ENCODE data around the gene ARHGEF18.
A peak's percentile ranks its signal among the peaks of the same experiment; 100 is the strongest.
"Not testable (repeated sequence)": the region's sequence is repeated elsewhere in the genome, so short reads cannot be mapped to it uniquely, and the experiment has no call there.

The ARHGEF18 gene

DNA sequence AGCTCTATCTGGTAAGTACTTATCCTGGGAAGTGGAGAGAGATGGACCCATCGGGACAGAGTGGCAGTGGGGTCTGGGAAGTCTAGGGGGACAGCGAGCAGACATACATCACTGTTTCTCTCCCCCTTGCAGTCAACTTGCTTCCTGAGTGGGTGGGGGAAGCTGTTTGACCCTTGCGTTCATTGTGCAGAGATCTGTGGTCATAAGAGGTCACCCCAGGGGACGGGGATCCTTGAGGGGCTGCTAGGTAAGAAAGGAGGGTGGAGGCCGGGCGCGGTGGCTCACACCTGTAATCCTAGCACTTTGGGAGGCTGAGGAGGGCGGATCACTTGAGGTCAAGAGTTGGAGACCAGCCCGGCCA is 474 bp downstream of the ARHGEF18 start:
- DNase-seq, result peak; percentile 22

DNA sequence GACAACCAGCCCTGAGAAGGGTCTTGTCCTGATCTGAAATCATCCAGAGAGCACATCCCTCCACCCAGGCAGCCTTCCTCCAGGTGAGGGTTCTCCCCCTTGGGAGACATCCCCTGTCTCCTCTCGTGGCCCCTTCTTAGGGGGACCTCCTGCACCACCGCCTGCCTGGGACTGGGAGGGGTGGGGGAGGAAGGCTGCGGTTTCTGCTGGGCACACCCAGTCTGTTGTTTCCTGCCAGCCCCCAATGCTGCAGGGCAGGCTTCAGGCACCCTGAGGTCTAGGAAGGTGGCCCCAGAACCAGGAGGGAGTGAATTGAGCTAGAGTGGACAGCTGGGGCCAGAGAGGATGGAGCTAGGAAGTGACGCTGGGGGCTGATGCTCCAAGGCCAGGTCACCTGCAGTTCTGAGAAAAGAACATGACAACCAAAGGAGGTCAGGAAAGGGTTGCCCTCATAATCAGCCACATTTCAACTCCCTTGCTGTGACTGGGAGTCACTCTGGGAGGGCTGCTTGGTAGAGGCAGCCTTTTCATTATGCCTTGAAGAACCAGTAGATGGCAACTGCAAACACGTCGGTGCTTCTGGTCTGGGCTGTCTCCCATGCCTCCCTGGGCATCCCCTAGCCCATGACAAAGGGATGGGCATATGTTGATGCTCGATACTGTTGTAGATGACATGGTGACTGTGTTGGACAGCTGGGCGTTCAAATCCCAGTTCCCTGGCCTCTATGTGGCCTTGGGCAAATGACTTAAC is 1.4 kb downstream of the ARHGEF18 start:
- DNase-seq, result peak; percentile 81

DNA sequence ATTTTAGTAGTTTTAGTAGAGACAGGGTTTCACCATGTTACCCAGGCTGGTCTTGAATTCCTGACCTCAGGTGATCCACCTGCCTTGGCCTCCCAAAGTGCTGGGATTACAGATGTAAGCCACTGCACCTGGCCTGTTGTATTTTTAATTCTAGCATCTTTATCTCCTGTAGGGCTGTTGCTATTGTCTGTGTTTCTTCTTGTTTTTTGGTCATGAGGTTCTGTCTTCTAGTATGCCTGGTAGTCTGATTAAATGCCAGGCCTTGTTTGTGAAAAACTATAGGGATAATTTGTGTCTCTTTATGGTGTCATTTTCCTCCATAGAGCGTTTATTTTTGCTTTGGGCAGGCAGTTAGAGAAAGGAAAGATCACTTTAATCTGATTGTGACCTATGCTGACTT is 3.1 kb downstream of the ARHGEF18 start:
- no peak for DNase-seq

DNA sequence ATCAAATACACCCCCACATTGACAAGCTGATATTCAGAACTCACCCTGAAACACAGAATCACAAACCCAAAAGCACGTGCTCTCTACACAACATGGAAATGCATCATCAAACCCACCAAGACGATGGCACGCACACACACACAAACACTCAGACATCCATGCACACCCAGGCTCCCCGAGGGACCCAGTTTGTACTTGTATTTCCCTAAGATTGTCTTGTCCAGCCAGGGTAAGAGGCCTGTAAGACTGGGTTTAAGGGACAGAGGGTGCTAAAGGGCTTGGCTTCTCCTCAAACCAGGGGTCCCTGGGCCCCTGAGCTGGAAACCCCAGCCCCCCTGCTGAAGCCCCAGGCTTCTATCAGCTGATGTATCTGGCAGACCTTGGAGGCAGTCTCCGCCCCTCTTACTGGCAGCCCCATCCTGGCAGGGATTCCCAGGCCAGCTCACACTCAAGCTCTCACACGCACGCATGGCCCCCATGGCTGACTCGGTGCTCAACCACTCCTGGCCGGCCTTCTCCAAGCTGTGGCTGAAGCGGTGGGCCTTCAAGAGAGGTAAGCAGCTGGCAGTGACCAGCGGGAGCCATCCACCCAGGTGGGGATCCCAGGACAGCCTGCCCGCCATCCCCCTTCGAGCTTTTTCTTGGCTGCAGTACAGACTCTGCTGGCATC is 6.5 kb downstream of the ARHGEF18 start:
- no peak for DNase-seq

DNA sequence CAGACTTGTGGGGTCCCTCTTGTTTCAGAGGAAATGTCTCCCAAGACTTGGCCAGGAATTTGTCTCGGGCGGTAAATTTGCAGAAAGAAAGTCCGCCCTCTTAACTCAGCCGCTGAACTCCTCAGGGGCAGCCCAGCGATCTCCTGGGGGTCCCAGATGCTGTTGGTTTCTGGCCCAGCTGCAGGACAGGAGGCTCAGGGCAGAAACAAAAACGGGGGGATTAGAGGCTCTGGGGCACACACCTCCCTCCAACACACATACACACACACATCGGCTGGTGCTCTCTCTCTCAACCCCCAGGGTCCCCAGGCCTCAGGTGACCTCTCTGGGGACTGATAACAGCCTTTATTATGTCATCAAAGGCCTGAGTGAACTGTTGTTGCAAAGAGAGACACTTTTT is 7.1 kb downstream of the ARHGEF18 start:
- DNase-seq, result no peak

DNA sequence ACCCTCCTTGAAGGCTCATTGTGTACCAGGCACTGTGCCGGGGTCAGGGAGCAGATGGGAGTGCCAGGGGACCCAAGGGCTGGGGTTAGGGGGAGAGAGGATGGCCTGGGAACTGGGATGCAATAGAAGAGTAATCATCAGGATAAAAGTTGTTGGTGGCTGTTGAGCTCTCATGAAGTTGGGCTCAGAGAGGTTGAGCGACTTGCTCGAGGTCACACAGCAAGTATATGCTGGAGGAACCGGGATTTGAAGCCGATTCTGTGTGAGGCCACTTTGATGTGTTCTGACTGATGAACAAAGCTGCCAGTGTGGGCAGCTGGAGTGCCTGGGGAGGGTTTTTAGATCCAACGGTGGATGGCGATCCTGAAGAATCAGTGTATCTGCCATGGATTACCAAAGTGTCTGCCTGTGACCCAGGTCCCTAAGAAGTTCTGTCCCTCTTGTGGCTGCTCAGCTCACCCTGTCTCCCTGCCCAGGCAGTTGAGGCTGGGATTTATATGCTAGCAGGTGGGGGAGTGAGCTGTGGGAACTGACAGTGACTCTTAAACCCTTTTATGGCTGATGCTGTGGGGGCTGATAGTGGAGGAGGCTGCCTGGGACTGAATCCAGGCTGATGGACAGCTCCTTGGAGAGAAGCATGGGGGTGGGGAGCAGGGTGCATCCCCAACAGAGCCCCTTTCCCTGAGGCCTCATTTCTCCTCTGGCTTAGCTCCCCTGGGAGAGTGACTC is 8.3 kb downstream of the ARHGEF18 start:
- DNase-seq, result no peak

DNA sequence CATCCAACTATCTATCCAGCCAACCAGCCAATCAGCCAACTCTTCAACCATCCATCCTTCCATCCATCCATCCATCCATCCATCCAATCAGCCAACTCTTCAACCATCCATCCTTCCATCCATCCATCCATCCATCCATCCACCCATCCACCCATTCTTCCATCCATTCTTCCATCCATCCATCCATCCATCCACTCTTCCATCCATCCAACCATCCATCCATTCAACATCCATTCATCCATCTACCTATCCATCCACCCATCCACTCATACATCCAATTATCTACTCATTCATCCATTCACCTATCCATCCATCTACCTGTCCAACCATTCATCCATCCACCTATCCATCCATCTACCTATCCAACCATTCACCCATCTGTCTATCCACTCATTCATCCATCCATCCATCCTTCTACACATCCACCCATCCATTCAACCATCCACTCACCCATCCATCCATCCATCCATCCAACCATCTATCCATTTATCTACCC is 9.4 kb downstream of the ARHGEF18 start:
- DNase-seq, result no peak

DNA sequence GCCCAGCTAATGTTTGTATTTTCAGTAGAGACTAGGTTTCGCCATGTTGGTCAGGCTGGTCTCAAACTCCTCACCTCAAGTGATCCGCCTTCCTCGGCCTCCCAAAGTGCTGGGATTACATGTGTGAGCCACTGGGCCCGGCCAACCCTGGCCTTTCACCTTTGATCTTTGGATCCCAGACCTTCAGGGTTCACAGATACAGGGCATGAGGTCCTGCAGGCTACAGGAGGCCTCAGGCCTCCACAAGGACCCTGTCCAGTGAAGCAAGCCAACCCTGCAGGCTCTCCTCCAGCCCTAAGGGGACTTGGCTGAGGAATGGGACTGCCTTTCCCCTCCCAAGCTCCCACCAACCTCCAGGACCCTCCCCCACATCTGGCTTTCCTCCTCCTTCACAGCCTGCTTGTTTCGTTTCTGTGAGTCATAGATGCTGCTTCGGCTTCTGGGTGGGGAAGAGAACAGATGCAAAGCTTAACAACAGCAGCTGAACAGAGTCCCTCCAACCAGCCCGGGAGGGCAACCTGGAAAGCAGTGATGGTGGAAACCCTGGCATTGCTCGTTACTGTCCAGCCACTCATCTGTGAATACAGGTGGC is 11.8 kb downstream of the ARHGEF18 start:
- no peak for DNase-seq

DNA sequence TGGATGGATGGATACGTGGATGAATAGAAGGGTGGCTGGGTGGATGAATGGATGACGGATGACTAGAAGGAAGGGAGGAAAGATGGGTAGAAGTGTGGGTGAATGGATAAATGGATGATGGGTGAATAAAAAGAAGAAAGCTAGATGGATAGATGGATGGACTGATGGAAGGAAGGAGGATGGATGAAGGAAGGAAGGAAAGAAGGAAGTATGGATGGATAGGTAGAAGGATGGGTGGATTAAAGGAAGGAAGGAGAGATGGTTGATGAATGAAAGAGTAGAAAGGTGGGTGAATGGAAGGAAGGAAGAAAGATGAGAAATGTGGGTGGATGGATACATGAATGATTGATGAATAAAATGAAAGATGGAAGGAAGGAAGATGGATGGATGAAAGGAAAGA is 14.5 kb downstream of the ARHGEF18 start:
- DNase-seq, result no peak

DNA sequence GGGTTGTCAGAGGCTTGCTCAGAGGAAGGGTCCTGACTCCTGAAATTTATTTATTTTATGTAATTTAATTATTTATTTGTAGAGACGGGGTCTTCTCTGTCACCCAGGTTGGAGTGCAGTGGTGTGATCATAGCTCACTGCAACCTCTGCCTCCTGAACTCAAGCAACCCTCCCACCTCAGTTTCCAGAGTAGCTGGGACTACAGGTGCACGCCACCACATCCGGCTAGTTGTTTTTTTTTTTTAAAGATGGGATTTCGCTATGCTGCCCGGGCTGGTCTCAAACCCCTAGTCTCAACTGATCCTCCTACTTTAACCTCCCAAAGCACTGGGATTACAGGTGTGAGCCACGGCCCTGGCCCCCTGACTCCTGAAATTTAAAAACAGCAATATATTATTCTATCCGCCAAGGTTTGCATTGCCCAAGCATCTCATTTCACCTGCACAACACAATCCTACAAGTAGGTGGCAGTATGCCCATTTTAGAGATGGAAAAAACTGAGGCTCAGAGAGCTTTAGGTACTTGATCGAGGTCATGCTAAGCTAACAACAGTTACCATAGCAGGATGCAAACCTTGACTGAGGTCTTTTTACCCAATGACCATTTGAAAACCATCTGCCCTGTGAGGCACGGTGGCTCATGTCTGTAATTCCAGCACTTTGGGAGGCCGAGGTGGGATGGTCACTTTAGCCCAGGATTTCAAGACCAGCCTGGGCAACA is 18.1 kb downstream of the ARHGEF18 start:
- no peak for DNase-seq

DNA sequence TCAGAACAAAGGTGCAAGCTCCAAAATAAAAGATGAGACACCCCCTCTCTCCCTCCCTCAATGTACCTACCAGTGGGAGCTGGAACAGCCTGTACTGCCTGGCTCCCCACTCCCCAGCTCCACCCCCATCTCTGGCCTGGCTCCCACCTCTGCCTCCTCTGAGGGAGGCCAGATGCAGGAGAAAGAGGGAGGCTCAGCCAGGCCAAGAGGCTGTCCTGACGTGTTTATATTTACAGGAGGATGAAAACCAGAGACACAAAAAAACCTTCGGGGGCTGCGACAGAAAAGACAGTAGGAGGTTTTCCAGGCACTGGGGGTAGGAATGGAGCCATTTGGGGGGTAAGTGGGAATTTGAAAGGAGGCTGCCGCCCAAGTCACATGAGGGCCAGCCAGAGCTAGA is 19.7 kb downstream of the ARHGEF18 start:
- no peak for DNase-seq

DNA sequence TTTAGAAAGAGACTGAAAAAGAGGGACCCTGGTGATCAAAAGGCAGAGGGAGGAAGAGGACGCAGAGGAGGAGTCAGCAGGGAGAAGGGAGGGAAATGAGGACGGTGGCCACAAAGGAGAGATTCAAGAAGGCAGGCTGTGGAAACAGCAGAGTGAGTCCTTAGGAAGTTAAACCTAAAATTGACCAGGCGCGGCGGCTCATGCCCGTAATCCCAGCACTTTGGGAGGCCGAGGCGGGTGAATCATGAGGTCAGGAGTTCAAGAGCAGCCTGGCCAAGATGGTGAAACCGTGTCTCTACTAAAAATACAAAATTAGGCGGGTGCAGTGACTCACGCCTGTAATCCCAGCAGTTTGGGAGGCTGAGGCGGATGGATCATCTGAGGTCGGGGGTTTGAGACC is 20.1 kb downstream of the ARHGEF18 start:
- DNase-seq, result not testable (repeated sequence)

DNA sequence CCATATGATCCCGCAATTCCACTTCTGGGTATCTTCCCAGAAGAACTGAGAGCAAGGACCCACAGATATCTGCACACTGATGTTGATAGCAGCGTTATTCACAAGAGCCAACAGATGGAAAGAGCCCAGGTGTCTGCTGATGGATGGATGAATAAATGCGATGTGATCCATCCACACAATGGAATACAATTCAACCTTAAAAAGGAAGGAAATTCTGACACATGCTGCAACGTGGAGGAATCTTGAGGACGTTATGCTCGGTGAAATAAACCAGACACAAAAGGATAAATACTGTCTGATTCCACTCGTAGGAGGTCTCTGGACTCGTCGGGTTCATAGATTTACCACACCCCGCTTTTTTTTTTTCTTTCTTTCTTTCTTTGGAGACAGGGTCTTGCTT is 21.8 kb downstream of the ARHGEF18 start:
- no peak for DNase-seq

DNA sequence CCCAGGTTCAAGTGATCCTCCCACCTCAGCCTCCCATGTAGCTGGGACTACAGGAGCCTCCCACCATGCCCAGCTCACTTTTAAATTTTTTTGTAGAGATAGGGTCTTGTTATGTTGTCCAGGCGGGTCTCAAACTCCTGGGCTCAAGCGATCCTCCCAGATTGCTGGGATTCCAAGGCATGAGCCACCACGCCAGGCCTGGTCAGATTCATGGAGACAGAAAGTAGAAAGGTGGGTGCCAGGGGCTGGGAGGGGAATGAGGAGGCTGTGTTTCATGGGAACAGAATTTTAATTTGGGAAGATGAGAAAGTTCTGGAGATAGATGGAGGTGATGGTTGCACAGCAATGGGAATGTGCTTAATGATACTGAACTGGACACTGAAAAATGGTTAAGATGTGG is 22.3 kb downstream of the ARHGEF18 start:
- no peak for DNase-seq

DNA sequence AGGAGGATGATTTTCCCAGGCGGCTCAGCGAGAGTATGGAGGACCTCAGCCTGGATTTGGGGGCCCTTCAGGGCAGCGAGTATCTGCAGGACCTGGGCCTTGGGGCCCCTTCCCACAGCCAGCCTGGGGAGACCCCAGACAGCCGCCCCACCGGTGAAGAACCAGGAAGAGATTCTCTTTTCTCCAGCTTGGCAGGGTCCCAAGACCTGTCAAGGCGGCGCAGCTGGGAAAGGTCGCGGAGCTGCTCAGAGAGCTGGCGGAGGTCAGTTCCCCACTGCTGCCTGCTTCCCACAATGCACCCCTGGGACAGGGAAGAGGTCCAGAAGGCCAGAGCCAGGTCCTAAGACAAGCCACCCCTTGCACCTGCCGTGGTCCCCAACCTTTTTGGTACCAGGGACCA is 24.1 kb downstream of the ARHGEF18 start:
- DNase-seq, result no peak

DNA sequence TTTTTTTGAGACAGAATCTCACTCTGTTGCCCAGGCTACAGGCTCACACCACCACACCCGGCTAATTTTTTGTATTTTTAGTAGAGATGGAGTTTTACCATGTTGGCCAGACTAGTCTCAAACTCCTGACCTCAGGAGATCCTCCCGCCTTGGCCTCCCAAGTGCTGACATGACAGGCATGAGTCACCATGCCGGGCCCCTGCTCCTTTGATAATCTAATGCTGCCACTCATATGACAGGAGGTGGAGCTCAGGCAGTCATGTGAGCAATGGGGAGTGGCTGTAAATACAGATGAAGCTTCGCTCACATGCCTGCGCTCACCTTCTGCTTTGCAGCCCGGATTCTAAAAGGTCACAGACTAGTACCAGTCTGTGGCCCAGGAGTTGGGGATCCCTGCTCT is 25.1 kb downstream of the ARHGEF18 start:
- DNase-seq, result no peak

DNA sequence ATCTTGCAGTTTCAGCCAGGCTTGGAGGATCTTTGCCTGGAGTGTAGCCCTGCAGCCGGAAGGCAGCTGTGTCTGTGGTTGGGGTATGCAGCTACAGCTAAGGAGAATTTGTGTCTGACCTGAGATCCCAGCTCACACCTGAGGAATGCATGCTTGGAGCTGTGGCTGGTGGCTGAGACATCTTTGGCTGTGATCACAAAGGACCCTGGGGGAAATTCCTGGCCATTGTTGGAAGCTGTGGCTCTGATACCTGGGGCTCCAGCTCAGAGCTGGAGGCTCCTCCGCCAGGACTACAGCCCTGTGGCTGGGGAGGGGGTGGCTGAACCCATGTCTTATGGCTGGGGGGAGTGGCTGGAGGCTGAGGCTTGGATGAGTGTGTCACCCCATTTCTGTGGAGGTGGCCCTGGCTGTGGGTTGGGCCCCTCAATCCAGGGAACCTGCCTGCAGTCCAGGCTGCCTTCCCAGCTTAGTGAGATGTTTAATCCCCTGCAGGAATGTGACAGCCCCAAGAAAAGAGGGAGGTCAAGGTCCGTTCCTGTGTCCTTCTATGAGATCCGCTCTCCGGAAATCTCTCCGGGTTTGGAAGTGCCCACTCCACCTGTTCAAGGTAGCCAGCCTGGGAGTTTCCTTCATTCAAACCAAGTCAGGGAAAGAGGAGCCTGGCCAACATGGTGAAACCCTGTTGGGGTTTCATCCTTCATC is 27.6 kb downstream of the ARHGEF18 start:
- DNase-seq, result no peak

DNA sequence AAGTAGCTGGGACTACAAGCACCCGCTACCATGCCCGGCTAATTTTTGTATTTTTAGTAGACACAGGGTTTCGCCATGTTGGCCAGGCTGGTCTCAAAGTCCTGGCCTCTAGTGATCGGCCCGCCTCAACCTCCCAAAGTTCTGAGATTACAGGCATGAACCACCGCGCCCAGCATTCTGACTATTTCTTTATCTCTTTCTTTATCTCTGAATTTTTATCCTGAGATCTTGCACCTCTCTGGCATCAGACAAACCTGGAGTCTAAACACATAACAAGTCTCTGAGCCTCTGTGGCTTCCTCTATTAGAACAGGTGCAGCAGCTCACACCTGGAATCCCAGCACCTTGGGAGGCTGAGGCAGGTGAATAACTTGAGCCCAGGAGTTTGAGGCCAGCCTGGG is 28.5 kb downstream of the ARHGEF18 start:
- DNase-seq, result no peak

DNA sequence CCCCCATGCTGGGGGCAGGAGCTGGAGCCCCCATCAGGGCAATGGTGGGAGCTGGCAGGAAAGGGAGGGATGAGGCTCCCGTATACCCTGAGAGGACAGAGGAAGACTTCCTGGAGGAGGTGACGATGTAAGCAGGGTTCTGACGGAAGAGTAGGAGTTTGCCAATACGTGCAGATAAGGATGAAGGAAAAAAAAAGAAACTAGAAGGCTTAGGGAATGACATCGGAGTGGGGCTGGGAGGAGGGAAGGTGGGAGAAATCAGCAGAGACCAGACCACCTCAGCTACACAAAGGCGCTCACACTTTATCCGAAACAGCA is 32.3 kb downstream of the ARHGEF18 start:
- no peak for DNase-seq

DNA sequence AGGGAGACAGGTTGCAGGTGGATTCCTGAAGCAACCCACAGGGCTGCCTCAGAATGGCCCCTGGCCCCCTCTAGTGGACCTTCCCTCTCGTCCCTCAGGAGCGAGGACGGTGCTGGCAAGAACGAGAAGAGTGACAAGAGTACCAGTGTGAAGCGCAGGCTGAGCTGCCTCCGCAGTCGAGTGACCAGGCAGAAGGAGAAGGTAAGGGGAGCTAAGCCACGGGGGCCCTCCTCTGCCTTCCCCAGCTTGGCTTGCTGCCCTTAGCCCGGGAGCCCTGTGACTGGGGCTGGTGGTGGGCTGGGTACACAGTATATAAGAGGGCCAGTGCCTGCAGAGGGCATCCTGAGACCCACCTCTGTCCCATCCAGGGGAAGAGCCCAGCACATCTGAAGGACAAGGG is 34.0 kb downstream of the ARHGEF18 start:
- DNase-seq, result no peak

DNA sequence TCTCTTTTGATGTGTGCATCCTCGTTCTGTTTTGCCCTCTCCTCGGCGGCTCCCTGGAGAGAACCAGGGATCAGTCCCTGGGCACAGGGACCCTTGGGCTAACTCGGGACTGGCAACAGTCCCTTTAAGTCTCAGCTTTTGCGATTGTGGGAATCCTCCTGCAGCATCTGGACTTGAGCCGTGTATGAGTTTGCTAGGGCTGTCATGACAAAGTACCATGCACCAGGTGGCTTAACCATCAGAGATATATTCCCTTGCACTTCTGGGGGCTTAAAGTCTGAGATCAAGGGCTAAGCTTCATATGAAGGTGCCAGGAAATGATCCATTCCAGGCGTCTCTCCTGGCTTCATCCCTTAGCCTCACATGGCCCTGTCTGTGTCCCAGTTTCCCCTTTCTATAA is 34.5 kb downstream of the ARHGEF18 start:
- no peak for DNase-seq

DNA sequence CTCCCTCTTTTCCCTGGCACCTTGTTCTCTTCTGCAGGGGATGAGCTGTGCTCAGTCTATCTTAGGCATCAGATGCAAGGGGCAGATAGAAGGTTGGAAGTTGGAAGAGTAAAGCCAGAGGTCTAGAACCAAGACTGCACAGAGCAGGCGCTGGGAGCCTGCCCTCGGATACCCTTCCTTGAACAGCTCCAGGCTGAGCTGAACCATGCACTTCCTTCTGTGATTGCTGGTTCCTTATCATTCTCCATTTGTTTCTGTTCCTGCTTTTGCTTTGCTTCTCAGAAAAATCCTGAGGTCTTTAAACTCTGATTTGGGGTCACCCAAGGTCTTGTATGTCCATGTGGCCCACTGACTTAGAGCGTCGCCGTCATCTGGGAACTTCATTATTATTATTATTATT is 36.3 kb downstream of the ARHGEF18 start:
- no peak for DNase-seq

All from CD4-positive, alpha-beta T cell treated with Interleukin-17A for 4 hours (primary cell).